Measurements from ENCODE around the gene GLRX5. TPM values are rescaled to one million over a fixed set of nuclear protein-coding genes. Genes with fewer than 3 reads are reported as not detected.

The GLRX5 gene
- total and polyA plus RNA-seq, 8 donors: 8.8 to 22.9 (median 14.6) TPM

DNA sequence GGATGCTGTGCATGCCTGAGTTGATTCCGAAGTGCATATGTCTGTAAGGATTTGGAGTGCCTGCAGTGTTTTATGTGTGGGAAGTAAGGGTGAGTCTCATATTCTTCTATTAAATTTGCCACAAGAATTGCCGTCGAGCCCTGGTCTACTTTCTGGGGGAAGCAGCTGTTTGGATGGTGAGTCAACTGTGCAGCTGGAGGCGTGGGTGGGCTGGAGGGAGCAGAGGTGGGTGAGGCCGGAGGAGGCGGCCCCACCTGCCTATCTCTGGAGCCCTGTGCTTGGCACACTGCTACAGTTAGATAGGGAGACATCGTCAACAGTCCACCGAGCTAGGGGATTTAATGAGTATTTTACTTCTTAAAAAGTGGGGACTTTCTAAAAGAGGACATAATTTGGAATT lies 9.7 kb downstream of the GLRX5 start:
- Histone ChIP-seq H3K36me3 (no peaks in the 10 kb centered on the region), H3K4me1 (peaks cover 0 to 16% (median 3%) of the 10 kb centered on the region in 3 donors), H3K27me3 (no peaks in the 10 kb centered on the region), H3K4me3 (no peak overlapping the region), H3K27ac (no peak overlapping the region), H3K9me3 (no peaks in the 10 kb centered on the region)
- TF ChIP-seq, protein P1, sequence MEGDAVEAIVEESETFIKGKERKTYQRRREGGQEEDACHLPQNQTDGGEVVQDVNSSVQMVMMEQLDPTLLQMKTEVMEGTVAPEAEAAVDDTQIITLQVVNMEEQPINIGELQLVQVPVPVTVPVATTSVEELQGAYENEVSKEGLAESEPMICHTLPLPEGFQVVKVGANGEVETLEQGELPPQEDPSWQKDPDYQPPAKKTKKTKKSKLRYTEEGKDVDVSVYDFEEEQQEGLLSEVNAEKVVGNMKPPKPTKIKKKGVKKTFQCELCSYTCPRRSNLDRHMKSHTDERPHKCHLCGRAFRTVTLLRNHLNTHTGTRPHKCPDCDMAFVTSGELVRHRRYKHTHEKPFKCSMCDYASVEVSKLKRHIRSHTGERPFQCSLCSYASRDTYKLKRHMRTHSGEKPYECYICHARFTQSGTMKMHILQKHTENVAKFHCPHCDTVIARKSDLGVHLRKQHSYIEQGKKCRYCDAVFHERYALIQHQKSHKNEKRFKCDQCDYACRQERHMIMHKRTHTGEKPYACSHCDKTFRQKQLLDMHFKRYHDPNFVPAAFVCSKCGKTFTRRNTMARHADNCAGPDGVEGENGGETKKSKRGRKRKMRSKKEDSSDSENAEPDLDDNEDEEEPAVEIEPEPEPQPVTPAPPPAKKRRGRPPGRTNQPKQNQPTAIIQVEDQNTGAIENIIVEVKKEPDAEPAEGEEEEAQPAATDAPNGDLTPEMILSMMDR (IDR thresholded peaks at IDR 0.05): no peak
- no peak for FAIRE-seq
- intact Hi-C loops (cut with DNase I): no loop called here
- WGBS, 2 donors: 81 to 82% methylated on average over 8 of the region's 8 CpGs
- DNase-seq: no peak
- ATAC-seq: no peak

- 89 to 94% methylated on average over 5 of the region's 5 CpGs for WGBS, 2 donors
- TF ChIP-seq, protein P1 (IDR thresholded peaks at IDR 0.05): no peak
- intact Hi-C loops (cut with DNase I): no loop called here
- no peaks in the 10 kb centered on the region for H3K27me3 ChIP-seq
- no peaks in the 10 kb centered on the region for H3K36me3 ChIP-seq
- FAIRE-seq: no peak
- H3K9me3 ChIP-seq: no peaks in the 10 kb centered on the region
- H3K27ac ChIP-seq: no peak overlapping the region
- peak in 2 of 4 donors; percentile 38 to 46 for ATAC-seq
- no peak overlapping the region for H3K4me3 ChIP-seq
- no peak for DNase-seq
- peaks cover 0 to 16% (median 3%) of the 10 kb centered on the region in 3 donors for H3K4me1 ChIP-seq
These were observed 10.8 kb downstream of the GLRX5 start for GRCh38 chr14:95545515-95546168.

GRCh38 chr14:95547272-95547625 lies 12.4 kb downstream of the GLRX5 start:
- H3K4me3 ChIP-seq: no peak overlapping the region
- FAIRE-seq (no peak), ATAC-seq (no peak), DNase-seq (no peak)
- 94 to 95% methylated on average over 5 of the region's 5 CpGs for WGBS, 2 donors
- intact Hi-C loops (cut with DNase I): no loop called here
- H3K4me1 ChIP-seq: peaks cover 0 to 5% (median 2%) of the 10 kb centered on the region in 3 donors
- H3K9me3 ChIP-seq: no peaks in the 10 kb centered on the region
- TF ChIP-seq, protein P1 (IDR thresholded peaks at IDR 0.05): no peak
- no peaks in the 10 kb centered on the region for H3K36me3 ChIP-seq
- H3K27me3 ChIP-seq: no peaks in the 10 kb centered on the region
- H3K27ac ChIP-seq: no peak overlapping the region

DNA sequence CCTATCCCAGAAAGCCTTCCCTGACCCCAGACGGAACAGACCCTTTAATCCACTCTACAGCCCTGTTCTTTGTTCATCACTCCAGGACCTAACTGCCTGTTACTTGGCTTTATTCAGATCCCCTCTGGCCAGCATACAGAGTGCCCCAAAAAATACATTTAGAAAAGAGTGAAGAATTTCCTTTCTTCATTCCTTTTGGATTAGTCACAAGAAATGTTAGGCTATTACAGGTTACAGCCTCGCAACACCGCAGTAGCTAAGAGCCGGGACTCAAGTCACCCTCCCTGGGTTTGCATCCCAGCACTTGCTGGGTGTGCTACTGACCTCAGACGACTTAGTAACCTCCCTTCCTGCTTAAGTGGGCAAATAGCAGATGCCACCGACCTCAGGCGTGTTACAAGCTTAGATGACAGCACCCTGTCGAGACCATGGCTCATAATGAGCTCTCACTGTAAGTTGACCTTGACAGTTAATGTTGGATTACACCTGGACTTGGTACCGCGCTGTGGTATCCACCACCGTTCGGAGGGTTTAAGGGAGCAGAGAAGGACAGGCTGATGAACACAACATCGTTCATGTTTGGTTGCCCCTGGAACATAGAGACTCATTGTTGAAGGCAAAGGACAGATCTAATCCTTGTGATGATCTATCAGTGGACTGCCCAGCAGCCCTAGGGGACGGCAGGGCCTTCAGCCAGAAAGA lies 12.9 kb downstream of the GLRX5 start:
- Histone ChIP-seq H3K4me3 (no peak overlapping the region), H3K36me3 (no peaks in the 10 kb centered on the region), H3K9me3 (no peaks in the 10 kb centered on the region), H3K27ac (no peak overlapping the region), H3K27me3 (no peaks in the 10 kb centered on the region), H3K4me1 (no peaks in the 10 kb centered on the region)
- TF ChIP-seq, protein P1 (IDR thresholded peaks at IDR 0.05): no peak
- FAIRE-seq (no peak), ATAC-seq (peak in 1 of 4 donors; percentile 11), DNase-seq (no peak)
- WGBS, 2 donors: 72 to 76% methylated on average over 14 of the region's 14 CpGs
- intact Hi-C loops (cut with DNase I): no loop called here
